Activated CD8-positive, alpha-beta T cell treated with anti-CD3 and anti-CD28 coated beads for 36 hours (primary cell): ENCODE data around the gene ANTXR1. TPM values are rescaled to one million over a fixed set of nuclear protein-coding genes. Genes with fewer than 3 reads are reported as not detected.
"Not testable (repeated sequence)": the region's sequence is repeated elsewhere in the genome, so short reads cannot be mapped to it uniquely, and the experiment has no call there.

Experiments
- ATAC-seq: fragments of 200-7000 bp; cut with Tn5 transposase; one replicate; pipeline ENCODE4 v1.10.0; 2021; ENCODE audit warnings: mild to moderate bottlenecking, moderate library complexity
- CTCF ChIA-PET: fragments of 350-600 bp; sonication (Branson Sonifier 250); formaldehyde crosslinking; loops from one replicate; lab custom pipeline; 2021; ENCODE audit warnings: antibody characterized with exemption; lab: Charles Lee
- POLR2A ChIA-PET: fragments of 350-600 bp; sonication (Branson Sonifier 250); formaldehyde crosslinking; loops from one replicate; lab custom pipeline; 2021; ENCODE audit warnings: antibody characterized with exemption; lab: Charles Lee
- DNase-seq: peaks from one replicate; pipeline ENCODE4 v3.0.0-alpha.2; 2020
- H3K27ac Mint-ChIP-seq: one replicate; pipeline ENCODE4 v1.8.0; 2021; ENCODE audit warnings: mild to moderate bottlenecking, mixed read lengths
- H3K27me3 Mint-ChIP-seq: one replicate; pipeline ENCODE4 v1.8.0; 2021; ENCODE audit warnings: mixed read lengths
- H3K36me3 Mint-ChIP-seq: one replicate; pipeline ENCODE4 v1.8.0; 2021; ENCODE audit warnings: low read depth, mixed read lengths
- H3K4me1 Mint-ChIP-seq: one replicate; pipeline ENCODE4 v1.8.0; 2021; ENCODE audit warnings: low read depth, mixed read lengths
- H3K4me3 Mint-ChIP-seq: one replicate; pipeline ENCODE4 v1.8.0; 2021; ENCODE audit warnings: mild to moderate bottlenecking, moderate library complexity, mixed read lengths
- H3K9me3 Mint-ChIP-seq: one replicate; pipeline ENCODE4 v1.8.0; 2021; ENCODE audit warnings: mixed read lengths
- CTCF ChIP-seq: fragments of 200-600 bp; IDR thresholded peaks from one replicate; pipeline ENCODE4 v1.8.0; 2022; ENCODE audit warnings: antibody characterized with exemption, mild to moderate bottlenecking
- intact Hi-C: fragments of 100-400 bp; cut with micrococcal nuclease; formaldehyde crosslinking; loops from one replicate; pipeline ENCODE4 v1.10.0; 2022
- total RNA-seq, 2 experiments: library from RNA; stranded (reverse); gene quantifications; one replicate each; pipeline ENCODE4 v1.2.3, GENCODE V29; 2021

Gene ANTXR1
- total RNA-seq, 2 experiments from 2014 or later, result 0.05 to 0.09 TPM

- Mint-ChIP-seq H3K4me3 (no peak overlapping the region), H3K9me3 (no peaks in the 10 kb centered on the region), H3K36me3 (no peaks in the 10 kb centered on the region), H3K4me1 (peaks cover 4% of the 10 kb centered on the region), H3K27me3 (peaks cover 17% of the 10 kb centered on the region), H3K27ac (no peak overlapping the region)
- ChIA-PET CTCF (interaction anchor here (0.6 kb wide), 1 partner anchor 45 kb away, joined by 3 read pairs; no protein-coding TSS in a partner anchor), POLR2A (interaction anchor here (0.7 kb wide), 1 partner anchor 145 kb away, joined by 3 read pairs; no protein-coding TSS in a partner anchor)
- ATAC-seq, result no peak
- intact Hi-C loops, result no loop called here
- DNase-seq, result no peak
- TF ChIP-seq CTCF, result no peak
Observed at GRCh38 chr2:69173706-69174105, 160.7 kb downstream of the ANTXR1 start.

GRCh38 chr2:69174211-69174610, 161.2 kb downstream of the ANTXR1 start:
- H3K27ac Mint-ChIP-seq, DNase-seq, H3K4me1 Mint-ChIP-seq, H3K9me3 Mint-ChIP-seq, intact Hi-C loops, ATAC-seq, H3K36me3 Mint-ChIP-seq, H3K4me3 Mint-ChIP-seq: not testable (repeated sequence)
- ChIA-PET CTCF (interaction anchor here (0.6 kb wide), 1 partner anchor 46 kb away, joined by 3 read pairs; no protein-coding TSS in a partner anchor), POLR2A (interaction anchor here (0.7 kb wide), 1 partner anchor 145 kb away, joined by 3 read pairs; no protein-coding TSS in a partner anchor)
- peaks cover 17% of the 10 kb centered on the region for H3K27me3 Mint-ChIP-seq

DNA sequence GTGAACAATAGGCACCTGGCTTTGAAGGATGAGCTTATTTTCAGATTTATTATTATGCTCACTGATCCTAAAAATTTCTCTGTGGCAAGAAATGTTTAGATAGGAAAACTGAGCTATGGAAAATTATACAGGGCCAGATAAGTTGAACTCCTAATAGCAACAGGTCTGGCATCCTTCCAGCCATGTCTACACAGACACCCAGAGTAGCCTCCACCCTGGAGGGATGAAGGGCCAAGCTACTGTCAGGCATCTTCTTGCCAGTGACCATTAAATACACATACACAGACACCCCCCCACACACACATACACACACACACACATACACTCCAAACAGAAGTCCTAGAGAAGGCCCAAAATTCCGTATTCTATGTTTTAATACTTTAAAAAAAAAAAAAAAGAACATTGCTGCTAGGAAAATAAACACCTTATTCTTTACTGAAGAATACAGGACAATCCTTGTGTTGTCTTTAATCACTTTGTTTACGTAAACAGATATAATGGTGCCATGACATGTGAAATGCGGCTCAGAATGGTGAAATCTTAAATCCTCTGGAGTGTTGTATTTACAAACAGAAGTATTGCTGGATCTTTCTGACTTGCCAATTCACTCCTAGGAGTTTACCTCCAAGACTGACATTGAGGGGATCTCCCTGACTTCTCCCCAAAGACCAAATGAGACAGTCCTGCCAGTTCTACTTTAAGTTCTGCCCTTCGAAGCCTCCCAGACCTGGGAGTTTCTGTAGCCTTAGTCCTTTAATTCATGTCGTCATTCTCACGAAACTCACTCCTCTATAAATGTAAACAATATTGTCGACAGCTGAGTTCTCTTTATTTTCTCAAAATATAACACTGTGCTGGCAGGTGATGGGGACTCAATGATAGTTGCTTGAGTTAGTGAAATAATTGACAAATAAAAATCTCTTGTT, 163.1 kb downstream of the ANTXR1 start:
- Mint-ChIP-seq H3K9me3 (no peaks in the 10 kb centered on the region), H3K27me3 (peaks cover 16% of the 10 kb centered on the region), H3K27ac (no peak overlapping the region), H3K4me3 (no peak overlapping the region), H3K4me1 (peaks cover 4% of the 10 kb centered on the region), H3K36me3 (no peaks in the 10 kb centered on the region)
- no peak for TF ChIP-seq CTCF
- POLR2A ChIA-PET, result no interaction called here
- CTCF ChIA-PET, result interaction anchor here (1.1 kb wide), 1 partner anchor 128 kb away, joined by 3 read pairs; no protein-coding TSS in a partner anchor
- DNase-seq, result no peak
- no peak for ATAC-seq
- intact Hi-C loops, result no loop called here

DNA sequence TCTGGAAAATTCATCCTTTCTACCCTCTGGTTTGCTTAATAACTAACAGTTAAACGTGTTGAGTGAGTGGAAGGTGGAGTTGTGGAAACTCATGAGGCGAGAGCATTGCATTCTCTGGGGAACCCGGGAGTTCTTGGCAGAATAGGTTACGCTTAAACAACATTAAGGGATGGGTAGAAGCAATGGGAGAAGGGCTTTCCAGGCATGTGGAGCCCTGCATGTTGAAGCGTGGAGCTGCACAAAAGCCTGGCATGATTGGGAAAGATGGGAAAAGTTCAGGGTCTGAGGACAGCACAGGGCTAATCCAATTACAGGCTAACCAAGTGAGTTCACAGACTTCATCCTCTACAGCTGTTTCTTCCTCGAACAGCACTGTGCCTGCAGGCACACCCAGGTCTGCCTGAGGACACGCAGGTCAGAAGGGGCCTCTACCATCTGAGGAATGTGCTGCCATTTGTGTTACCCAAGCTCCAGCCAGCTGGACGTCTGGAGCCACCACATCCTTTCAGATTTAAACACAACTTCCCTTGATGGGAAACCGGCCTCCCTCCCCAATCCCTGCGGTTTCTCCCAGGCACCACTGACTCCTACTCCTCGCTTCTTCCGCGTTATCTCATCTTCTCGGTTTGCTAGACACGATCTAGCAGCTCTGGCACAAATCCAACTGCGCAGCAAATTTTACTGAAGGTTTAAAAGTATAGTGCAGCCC, 164.2 kb downstream of the ANTXR1 start:
- CTCF ChIA-PET, result interaction anchor here (1.0 kb wide), 1 partner anchor 234 kb away, joined by 3 read pairs; no protein-coding TSS in a partner anchor

More for the DNA sequence above, 164.2 kb downstream of the ANTXR1 start:
- Mint-ChIP-seq H3K4me3 (no peak overlapping the region), H3K27ac (no peak overlapping the region), H3K36me3 (no peaks in the 10 kb centered on the region), H3K27me3 (peaks cover 14% of the 10 kb centered on the region), H3K4me1 (peaks cover 4% of the 10 kb centered on the region), H3K9me3 (no peaks in the 10 kb centered on the region)
- POLR2A ChIA-PET, result no interaction called here
- TF ChIP-seq CTCF, result no peak
- intact Hi-C loops, result no loop called here
- ATAC-seq (no peak), DNase-seq (no peak)
